Dendritic cell treated with granulocyte-macrophage colony-stimulating factor and Interleukin-4, amounts not matched to agents 40 ng/mL and 50 ng/mL, for 4 days (primary cell): ENCODE results near the gene ZDHHC20.

ENCODE experiments used
- H3K27ac Mint-ChIP-seq: one replicate; pipeline ENCODE4 v1.8.0; 2022; ENCODE audit warnings: mild to moderate bottlenecking, mixed read lengths
- H3K27me3 Mint-ChIP-seq: one replicate; pipeline ENCODE4 v1.8.0; 2022; ENCODE audit warnings: mild to moderate bottlenecking, mixed read lengths
- H3K36me3 Mint-ChIP-seq: one replicate; pipeline ENCODE4 v1.8.0; 2022; ENCODE audit warnings: low read depth, mixed read lengths
- H3K4me1 Mint-ChIP-seq: one replicate; pipeline ENCODE4 v1.8.0; 2022; ENCODE audit warnings: low read depth, mixed read lengths
- H3K4me3 Mint-ChIP-seq: one replicate; pipeline ENCODE4 v1.8.0; 2022; ENCODE audit warnings: mild to moderate bottlenecking, moderate library complexity, mixed read lengths
- H3K9me3 Mint-ChIP-seq: one replicate; pipeline ENCODE4 v1.8.0; 2022; ENCODE audit warnings: mixed read lengths
- intact Hi-C: fragments of 100-400 bp; cut with micrococcal nuclease; formaldehyde crosslinking; loops from one replicate; pipeline ENCODE4 v1.15.0; 2022

ZDHHC20 gene

DNA sequence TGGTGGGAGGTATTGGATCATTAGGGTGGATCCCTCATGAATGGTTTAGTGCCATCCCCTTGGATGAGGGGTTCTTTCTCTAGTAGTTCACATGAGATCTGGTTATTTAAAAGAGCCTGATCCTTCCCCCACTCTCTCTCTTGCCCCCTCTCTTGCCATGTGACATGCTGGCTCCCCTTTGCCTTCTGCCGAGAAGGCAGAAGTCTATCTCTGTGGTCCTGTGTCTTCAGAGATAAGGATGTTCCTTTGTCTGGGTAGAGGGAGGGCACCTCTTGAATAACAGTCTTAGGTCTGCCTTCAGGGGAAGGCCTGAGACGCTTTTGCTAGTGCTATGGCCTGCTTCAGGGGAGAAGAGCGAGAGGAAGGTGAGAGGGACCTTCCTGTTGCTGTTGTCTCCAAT lies 2.0 kb upstream of the ZDHHC20 start:
- Mint-ChIP-seq H3K4me1 (peaks cover 9% of the 10 kb centered on the region), H3K27ac (no peak overlapping the region), H3K4me3 (no peak overlapping the region), H3K27me3 (no peaks in the 10 kb centered on the region), H3K36me3 (peaks cover 12% of the 10 kb centered on the region), H3K9me3 (no peaks in the 10 kb centered on the region)
- intact Hi-C loops: no loop called here

- intact Hi-C loops: loop anchor here (2.0 to 5.0 kb wide), 5 partner anchors 18 to 556 kb away; partner anchors contain the start of gene XPO4
- Mint-ChIP-seq H3K4me3 (peak overlapping the region; percentile 98), H3K4me1 (peaks cover 23% of the 10 kb centered on the region), H3K27me3 (no peaks in the 10 kb centered on the region), H3K36me3 (peaks cover 12% of the 10 kb centered on the region), H3K9me3 (no peaks in the 10 kb centered on the region), H3K27ac (peak overlapping the region; percentile 97)
These were observed 671 bp downstream of the ZDHHC20 start for GRCh38 chr13:21458451-21458812.

GRCh38 chr13:21453387-21454081 lies 5.6 kb downstream of the ZDHHC20 start:
- H3K36me3 Mint-ChIP-seq: peaks cover 21% of the 10 kb centered on the region
- H3K27me3 Mint-ChIP-seq: no peaks in the 10 kb centered on the region
- no peak overlapping the region for H3K4me3 Mint-ChIP-seq
- intact Hi-C loops: no loop called here
- peaks cover 47% of the 10 kb centered on the region for H3K4me1 Mint-ChIP-seq
- peak overlapping the region; percentile 1 for H3K27ac Mint-ChIP-seq
- H3K9me3 Mint-ChIP-seq: no peaks in the 10 kb centered on the region

DNA sequence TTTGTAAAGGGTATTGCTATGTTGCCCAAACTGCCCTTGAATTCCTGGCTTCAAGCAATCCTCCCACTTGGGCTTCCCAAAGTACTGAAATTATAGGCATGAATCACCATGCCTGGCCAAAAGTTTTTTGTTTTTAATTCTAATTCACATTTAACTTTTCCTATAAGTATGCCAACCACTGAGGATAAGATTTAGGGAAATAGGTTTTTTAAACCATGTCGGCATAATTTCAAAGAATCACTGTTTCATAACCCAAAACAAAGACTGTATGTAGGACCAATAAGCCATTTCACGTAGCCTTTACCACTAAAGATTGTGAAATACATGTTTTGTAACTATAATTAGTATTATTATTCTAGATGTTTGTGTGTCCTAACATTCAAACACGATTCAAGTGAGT lies 8.2 kb downstream of the ZDHHC20 start:
- no peaks in the 10 kb centered on the region for H3K27me3 Mint-ChIP-seq
- H3K9me3 Mint-ChIP-seq: no peaks in the 10 kb centered on the region
- intact Hi-C loops: no loop called here
- no peak overlapping the region for H3K27ac Mint-ChIP-seq
- H3K4me3 Mint-ChIP-seq: no peak overlapping the region
- peaks cover 49% of the 10 kb centered on the region for H3K4me1 Mint-ChIP-seq
- peaks cover 24% of the 10 kb centered on the region for H3K36me3 Mint-ChIP-seq

GRCh38 chr13:21446656-21447055 lies 12.4 kb downstream of the ZDHHC20 start:
- H3K27me3 Mint-ChIP-seq: no peaks in the 10 kb centered on the region
- H3K27ac Mint-ChIP-seq: peak overlapping the region; percentile 32
- H3K36me3 Mint-ChIP-seq: peaks cover 32% of the 10 kb centered on the region
- H3K4me1 Mint-ChIP-seq: peaks cover 47% of the 10 kb centered on the region
- intact Hi-C loops: no loop called here
- no peak overlapping the region for H3K4me3 Mint-ChIP-seq
- no peaks in the 10 kb centered on the region for H3K9me3 Mint-ChIP-seq

DNA sequence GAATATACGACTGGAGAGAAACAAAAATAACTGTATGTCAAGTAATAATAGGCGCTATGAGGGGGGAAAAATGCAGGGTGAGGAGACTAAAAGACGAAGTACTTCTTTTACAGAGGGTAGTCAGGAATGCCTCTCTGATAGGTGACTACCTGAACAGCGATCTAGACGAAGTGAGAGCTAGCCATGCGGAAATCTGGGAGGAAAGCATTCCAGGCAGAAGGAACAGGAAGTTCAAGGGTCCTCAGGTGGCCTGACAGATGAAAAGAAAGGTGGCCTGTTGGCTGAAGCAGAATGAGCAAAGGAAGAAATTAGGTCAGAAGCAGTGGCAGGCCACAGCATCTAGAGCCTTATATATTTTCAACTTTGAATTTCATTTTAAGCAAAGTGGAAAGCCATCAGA lies 13.3 kb downstream of the ZDHHC20 start:
- Mint-ChIP-seq H3K4me1 (peaks cover 50% of the 10 kb centered on the region), H3K4me3 (no peak overlapping the region), H3K27ac (no peak overlapping the region)

DNA sequence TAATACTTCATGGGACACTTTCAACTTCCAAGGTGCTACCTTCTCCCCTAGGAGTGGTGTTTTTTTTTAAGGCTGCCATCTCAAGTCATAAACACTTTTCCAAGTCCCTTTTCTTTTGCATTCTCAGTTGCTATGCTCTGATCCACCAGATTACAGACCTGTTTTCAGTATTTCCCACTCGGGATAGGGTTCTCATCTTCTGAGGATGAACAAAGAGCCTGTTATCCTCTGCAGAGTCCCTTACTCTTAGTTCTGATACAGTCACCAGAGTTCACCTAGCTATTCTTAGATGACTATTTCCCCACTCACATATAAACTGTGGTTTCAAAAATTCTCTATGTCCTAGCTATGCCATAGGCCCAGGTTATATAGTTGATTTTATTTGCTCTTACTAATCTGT lies 15.9 kb downstream of the ZDHHC20 start:
- intact Hi-C loops: no loop called here
- Mint-ChIP-seq H3K27me3 (no peaks in the 10 kb centered on the region), H3K4me1 (peaks cover 54% of the 10 kb centered on the region), H3K36me3 (peaks cover 28% of the 10 kb centered on the region), H3K9me3 (peaks cover 5% of the 10 kb centered on the region), H3K27ac (peak overlapping the region; percentile 46), H3K4me3 (no peak overlapping the region)

More for the DNA sequence above, 13.3 kb downstream of the ZDHHC20 start:
- Mint-ChIP-seq H3K9me3 (no peaks in the 10 kb centered on the region), H3K27me3 (no peaks in the 10 kb centered on the region), H3K36me3 (peaks cover 33% of the 10 kb centered on the region)
- intact Hi-C loops: no loop called here

DNA sequence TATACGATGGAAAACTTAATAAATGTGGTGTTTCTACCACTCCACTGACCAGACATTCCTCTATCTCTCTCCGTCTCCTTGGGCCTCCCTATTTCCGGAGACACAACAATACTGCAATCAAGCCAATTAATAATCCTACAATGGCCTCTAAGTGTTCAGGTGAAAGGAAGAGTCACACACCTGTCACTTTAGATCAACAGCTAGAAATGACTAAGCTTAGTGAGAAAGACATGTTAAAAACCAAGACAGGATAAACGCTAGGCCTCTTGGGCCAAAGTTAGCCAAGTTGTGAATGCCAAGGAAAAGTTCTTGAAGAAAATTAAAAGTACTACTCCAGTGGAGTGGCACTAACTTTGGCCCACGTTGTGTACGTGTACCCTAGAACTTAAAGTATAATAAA lies 22.5 kb downstream of the ZDHHC20 start:
- Mint-ChIP-seq H3K36me3 (peaks cover 22% of the 10 kb centered on the region), H3K4me3 (no peak overlapping the region), H3K27me3 (no peaks in the 10 kb centered on the region), H3K4me1 (peaks cover 49% of the 10 kb centered on the region), H3K9me3 (peaks cover 9% of the 10 kb centered on the region), H3K27ac (peak overlapping the region; percentile 91)
- intact Hi-C loops: no loop called here

- H3K4me1 Mint-ChIP-seq: peaks cover 43% of the 10 kb centered on the region
- peaks cover 24% of the 10 kb centered on the region for H3K36me3 Mint-ChIP-seq
- H3K9me3 Mint-ChIP-seq: peaks cover 14% of the 10 kb centered on the region
- H3K4me3 Mint-ChIP-seq: peak overlapping the region; percentile 49
- H3K27ac Mint-ChIP-seq: peak overlapping the region; percentile 91
- intact Hi-C loops: no loop called here
- no peaks in the 10 kb centered on the region for H3K27me3 Mint-ChIP-seq
These were observed 23.4 kb downstream of the ZDHHC20 start for GRCh38 chr13:21435687-21436151.

DNA sequence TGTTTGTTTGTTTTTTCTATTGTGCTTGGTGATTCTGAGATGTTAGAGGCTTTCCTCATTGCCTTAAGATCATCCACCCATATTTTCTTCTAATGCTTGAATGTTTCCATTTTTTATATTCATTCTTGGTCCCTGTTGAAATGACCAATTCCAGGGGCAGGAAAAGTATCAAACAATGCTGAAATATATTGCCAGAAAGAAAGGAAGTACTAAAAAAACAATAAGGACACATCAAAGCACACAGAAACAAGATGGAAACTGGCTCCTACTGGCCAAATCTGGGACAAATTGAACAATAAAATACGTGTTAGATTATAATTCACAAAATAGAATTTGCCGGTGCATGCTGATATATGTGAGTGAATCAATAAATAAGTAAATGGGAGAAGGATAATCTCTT lies 23.9 kb downstream of the ZDHHC20 start:
- intact Hi-C loops: no loop called here
- H3K9me3 Mint-ChIP-seq: peaks cover 19% of the 10 kb centered on the region
- H3K36me3 Mint-ChIP-seq: peaks cover 29% of the 10 kb centered on the region
- no peaks in the 10 kb centered on the region for H3K27me3 Mint-ChIP-seq
- H3K27ac Mint-ChIP-seq: peak overlapping the region; percentile 91
- H3K4me3 Mint-ChIP-seq: peak overlapping the region; percentile 49
- peaks cover 42% of the 10 kb centered on the region for H3K4me1 Mint-ChIP-seq

DNA sequence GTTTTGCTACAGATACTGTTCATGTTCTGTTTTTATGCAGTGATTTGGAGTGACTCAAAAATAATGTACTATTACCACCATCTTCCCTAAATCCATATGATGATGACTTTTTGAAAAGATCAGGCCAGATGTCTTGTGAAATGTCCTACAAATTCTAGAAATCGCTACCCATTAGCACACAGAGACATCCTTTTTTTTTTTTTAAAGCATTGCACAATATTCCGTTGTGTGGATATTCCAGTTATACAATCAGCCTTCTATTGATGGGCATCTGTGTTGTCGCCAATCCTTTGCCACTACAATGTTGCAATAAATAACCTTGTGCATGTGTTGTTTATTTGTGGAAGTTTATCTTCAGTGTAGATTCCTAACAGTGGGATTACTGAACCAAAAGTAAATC lies 24.5 kb downstream of the ZDHHC20 start:
- peaks cover 42% of the 10 kb centered on the region for H3K4me1 Mint-ChIP-seq
- H3K4me3 Mint-ChIP-seq: peak overlapping the region; percentile 49
- H3K9me3 Mint-ChIP-seq: peaks cover 25% of the 10 kb centered on the region
- peaks cover 36% of the 10 kb centered on the region for H3K36me3 Mint-ChIP-seq
- intact Hi-C loops: no loop called here
- no peaks in the 10 kb centered on the region for H3K27me3 Mint-ChIP-seq
- H3K27ac Mint-ChIP-seq: peak overlapping the region; percentile 91

DNA sequence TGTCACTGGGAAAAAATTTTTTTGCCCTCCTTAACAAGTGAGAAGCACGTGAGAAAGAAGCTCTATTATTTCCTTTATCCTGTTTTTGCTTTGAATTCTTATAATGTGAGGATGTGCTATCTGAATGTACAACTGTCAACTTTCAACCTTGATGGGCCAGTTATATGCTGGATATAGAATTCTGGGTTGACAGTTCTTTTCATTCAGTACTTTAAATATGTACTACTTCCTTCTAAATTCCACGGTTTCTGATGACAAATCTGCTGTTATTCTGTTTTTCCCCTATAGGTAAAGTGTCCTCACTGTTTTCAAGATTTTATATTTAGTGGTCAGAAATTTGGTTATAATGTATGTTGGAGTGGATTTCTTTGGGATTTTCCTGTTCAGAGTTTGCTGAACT lies 29.9 kb downstream of the ZDHHC20 start:
- Mint-ChIP-seq H3K36me3 (peaks cover 34% of the 10 kb centered on the region), H3K27me3 (no peaks in the 10 kb centered on the region), H3K4me1 (peaks cover 19% of the 10 kb centered on the region), H3K27ac (no peak overlapping the region), H3K4me3 (no peak overlapping the region), H3K9me3 (peaks cover 27% of the 10 kb centered on the region)
- intact Hi-C loops: no loop called here

DNA sequence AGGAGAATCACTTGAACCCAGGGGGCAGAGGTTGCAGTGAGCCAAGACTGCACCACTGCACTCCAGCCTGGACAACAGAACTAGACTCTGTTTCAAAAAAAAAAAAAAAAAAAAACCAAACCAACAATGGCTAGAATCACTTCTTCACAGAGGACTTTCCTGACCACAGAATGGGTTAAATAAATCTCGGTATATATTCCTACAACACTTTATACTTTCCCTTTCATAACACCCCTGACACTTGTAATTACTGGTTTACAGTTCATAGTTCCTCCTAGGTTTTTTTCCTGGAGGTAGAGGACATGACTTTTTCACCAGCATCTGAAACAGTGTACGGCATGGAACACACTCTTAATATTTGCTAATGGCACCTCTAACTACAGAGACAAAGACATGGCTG lies 31.4 kb downstream of the ZDHHC20 start:
- Mint-ChIP-seq H3K4me3 (no peak overlapping the region), H3K27ac (peak overlapping the region; percentile 11), H3K36me3 (peaks cover 33% of the 10 kb centered on the region), H3K9me3 (peaks cover 27% of the 10 kb centered on the region), H3K4me1 (peaks cover 24% of the 10 kb centered on the region), H3K27me3 (no peaks in the 10 kb centered on the region)
- intact Hi-C loops: no loop called here

DNA sequence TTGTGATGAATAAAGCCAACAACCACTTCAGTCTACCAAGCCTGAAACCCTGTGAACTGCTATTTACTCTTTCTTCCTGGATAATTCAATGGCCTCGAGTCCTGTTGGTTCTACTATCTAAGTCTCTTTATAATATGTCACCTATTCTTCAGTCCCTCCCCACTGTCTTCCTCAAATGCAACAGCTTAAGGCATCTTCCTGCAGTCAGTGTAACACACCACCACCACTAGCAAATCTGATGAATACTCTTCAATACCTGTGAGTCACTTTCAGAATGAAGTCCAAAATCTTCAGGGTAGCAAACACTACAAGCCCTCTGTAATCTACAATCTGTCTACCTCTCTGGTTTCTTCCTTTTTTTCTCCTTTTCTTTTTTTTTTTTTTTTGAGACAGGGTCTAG lies 32.9 kb downstream of the ZDHHC20 start:
- intact Hi-C loops: no loop called here
- H3K4me3 Mint-ChIP-seq: no peak overlapping the region
- H3K36me3 Mint-ChIP-seq: peaks cover 33% of the 10 kb centered on the region
- H3K4me1 Mint-ChIP-seq: peaks cover 27% of the 10 kb centered on the region
- peak overlapping the region; percentile 44 for H3K27ac Mint-ChIP-seq
- H3K27me3 Mint-ChIP-seq: no peaks in the 10 kb centered on the region
- peaks cover 27% of the 10 kb centered on the region for H3K9me3 Mint-ChIP-seq

- no peaks in the 10 kb centered on the region for H3K9me3 Mint-ChIP-seq
These were observed 38.4 kb downstream of the ZDHHC20 start for GRCh38 chr13:21420706-21421105.

More at GRCh38 chr13:21420706-21421105, 38.4 kb downstream of the ZDHHC20 start:
- Mint-ChIP-seq H3K27ac (no peak overlapping the region), H3K4me1 (peaks cover 13% of the 10 kb centered on the region), H3K4me3 (no peak overlapping the region), H3K36me3 (peaks cover 19% of the 10 kb centered on the region), H3K27me3 (no peaks in the 10 kb centered on the region)
- intact Hi-C loops: loop anchor here (5.0 kb wide), 1 partner anchor 37 kb away; the partner anchor contains the start of gene ZDHHC20
